Measurements from ENCODE around the gene PIK3R4.

PIK3R4 gene

DNA sequence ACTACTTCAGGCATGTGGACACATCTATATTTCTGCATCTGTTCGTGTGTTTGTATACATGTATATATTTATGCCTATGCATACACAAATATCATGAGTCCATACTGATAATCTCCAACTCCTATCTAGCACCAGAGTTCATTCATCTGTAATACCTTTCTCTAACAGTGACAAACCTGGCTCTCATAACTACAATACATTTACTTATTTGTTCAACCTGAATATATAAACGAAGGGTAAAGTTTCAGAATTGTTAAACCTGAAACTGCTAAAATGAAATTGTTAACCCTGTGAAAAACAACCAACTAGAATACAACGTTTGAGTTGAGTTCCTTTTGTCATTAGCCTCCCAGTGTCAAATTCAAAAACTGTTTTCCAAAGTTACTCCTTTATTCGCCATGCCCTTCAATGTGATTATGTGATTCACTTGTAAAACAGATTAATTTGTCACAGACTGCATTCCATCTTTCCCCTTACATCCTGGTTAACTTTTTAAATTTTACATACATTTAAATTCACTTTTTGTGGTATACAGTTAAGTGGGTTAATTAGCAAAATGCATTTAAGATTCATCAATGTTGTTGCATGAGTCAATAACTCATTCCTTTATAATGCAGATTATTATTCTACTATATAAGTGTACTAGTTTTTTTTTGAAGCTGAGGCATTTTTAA is 58.5 kb downstream of the PIK3R4 start:
- Histone ChIP-seq H3K36me3 (ENCODE audit: low read length) (peaks cover 4% of the 10 kb centered on the region; the same call in 1 of the 2 replicates), H2AFZ (ENCODE audit: low read depth, low read length, severe bottlenecking) (no peak overlapping the region), H3K79me2 (ENCODE audit: insufficient read depth, low read length) (no peaks in the 10 kb centered on the region), H3K27me3 (ENCODE audit: low read length) (no peaks in the 10 kb centered on the region), H3F3A (ENCODE audit: insufficient read depth) (no peaks in the 10 kb centered on the region), H3K27ac (ENCODE audit: low read depth, low read length) (no peak overlapping the region), H3K9me2 (replicated peaks; ENCODE audit: insufficient read depth, low read length) (no peaks in the 10 kb centered on the region), H4K20me1 (ENCODE audit: low read depth, low read length) (no peaks in the 10 kb centered on the region), H3K4me2 (ENCODE audit: low read depth, low read length, poor library complexity, severe bottlenecking) (no peak overlapping the region), H3K9me3 (ENCODE audit: insufficient read depth, low read length) (no peaks in the 10 kb centered on the region), H3K9ac (ENCODE audit: low read length) (no peak overlapping the region), H3K4me3 (ENCODE audit: insufficient read depth, low read length, poor library complexity, severe bottlenecking) (no peak overlapping the region)
- TF ChIP-seq, protein P1, sequence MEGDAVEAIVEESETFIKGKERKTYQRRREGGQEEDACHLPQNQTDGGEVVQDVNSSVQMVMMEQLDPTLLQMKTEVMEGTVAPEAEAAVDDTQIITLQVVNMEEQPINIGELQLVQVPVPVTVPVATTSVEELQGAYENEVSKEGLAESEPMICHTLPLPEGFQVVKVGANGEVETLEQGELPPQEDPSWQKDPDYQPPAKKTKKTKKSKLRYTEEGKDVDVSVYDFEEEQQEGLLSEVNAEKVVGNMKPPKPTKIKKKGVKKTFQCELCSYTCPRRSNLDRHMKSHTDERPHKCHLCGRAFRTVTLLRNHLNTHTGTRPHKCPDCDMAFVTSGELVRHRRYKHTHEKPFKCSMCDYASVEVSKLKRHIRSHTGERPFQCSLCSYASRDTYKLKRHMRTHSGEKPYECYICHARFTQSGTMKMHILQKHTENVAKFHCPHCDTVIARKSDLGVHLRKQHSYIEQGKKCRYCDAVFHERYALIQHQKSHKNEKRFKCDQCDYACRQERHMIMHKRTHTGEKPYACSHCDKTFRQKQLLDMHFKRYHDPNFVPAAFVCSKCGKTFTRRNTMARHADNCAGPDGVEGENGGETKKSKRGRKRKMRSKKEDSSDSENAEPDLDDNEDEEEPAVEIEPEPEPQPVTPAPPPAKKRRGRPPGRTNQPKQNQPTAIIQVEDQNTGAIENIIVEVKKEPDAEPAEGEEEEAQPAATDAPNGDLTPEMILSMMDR (IDR thresholded peaks at IDR 0.05; ENCODE audit: insufficient read depth, low read length, poor library complexity, severe bottlenecking) = no peak
- no peak for TF ChIP-seq EZH2phosphoT487 (conservative IDR thresholded peaks at IDR 0.05; ENCODE audit: low read length)

DNA sequence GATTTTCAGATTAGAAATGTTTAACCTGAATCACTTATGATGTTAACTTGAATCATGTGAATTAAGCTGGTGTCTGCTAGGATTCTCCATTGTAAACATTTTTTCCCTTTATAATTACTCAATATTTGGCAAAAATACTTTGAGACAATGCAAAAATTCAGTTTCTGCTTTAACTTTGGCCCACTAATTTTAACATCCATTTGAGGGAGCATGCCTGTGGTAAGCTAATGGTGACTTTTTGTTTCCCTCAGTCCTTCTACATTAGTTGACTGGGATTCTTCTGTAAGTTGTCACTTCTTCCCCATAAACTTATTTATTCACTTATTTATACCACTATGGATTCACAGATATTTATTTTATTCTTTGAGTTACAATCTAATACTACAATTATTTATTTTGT is 59.3 kb downstream of the PIK3R4 start:
- Histone ChIP-seq H3K9me3 (ENCODE audit: insufficient read depth, low read length) (no peaks in the 10 kb centered on the region), H3F3A (ENCODE audit: insufficient read depth) (no peaks in the 10 kb centered on the region), H3K27me3 (ENCODE audit: low read length) (no peaks in the 10 kb centered on the region), H3K9me2 (replicated peaks; ENCODE audit: insufficient read depth, low read length) (no peaks in the 10 kb centered on the region), H3K36me3 (ENCODE audit: low read length) (peaks cover 4% of the 10 kb centered on the region; the same call in 1 of the 2 replicates), H3K4me3 (ENCODE audit: insufficient read depth, low read length, poor library complexity, severe bottlenecking) (no peak overlapping the region), H3K9ac (ENCODE audit: low read length) (no peak overlapping the region), H3K4me2 (ENCODE audit: low read depth, low read length, poor library complexity, severe bottlenecking) (no peak overlapping the region), H4K20me1 (ENCODE audit: low read depth, low read length) (no peaks in the 10 kb centered on the region), H2AFZ (ENCODE audit: low read depth, low read length, severe bottlenecking) (no peak overlapping the region), H3K79me2 (ENCODE audit: insufficient read depth, low read length) (no peaks in the 10 kb centered on the region), H3K27ac (ENCODE audit: low read depth, low read length) (no peak overlapping the region)
- TF ChIP-seq, protein P1 (IDR thresholded peaks at IDR 0.05; ENCODE audit: insufficient read depth, low read length, poor library complexity, severe bottlenecking) = no peak
- TF ChIP-seq EZH2phosphoT487 (conservative IDR thresholded peaks at IDR 0.05; ENCODE audit: low read length) = no peak

DNA sequence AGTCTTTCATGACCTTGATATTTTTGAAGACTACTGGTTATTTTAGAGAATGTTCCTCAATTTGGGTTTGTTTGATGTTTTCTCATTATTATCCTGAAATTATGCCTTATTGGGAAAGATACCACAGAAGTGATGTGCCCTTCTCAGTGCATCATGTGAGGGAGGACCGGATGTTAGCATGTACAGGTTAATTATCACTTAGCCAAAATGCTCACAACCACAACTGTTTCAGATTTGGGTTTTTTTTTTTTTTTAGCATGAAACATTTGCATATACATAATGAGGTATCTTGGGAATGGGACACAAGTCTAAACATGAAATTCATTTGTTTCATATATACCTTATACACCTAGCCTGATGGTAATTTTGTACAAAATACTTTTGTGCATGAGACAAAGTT is 59.8 kb downstream of the PIK3R4 start:
- Histone ChIP-seq H3K9ac (ENCODE audit: low read length) (no peak overlapping the region), H2AFZ (ENCODE audit: low read depth, low read length, severe bottlenecking) (no peak overlapping the region), H4K20me1 (ENCODE audit: low read depth, low read length) (no peaks in the 10 kb centered on the region), H3K27ac (ENCODE audit: low read depth, low read length) (no peak overlapping the region), H3K4me3 (ENCODE audit: insufficient read depth, low read length, poor library complexity, severe bottlenecking) (no peak overlapping the region), H3K4me2 (ENCODE audit: low read depth, low read length, poor library complexity, severe bottlenecking) (no peak overlapping the region), H3K9me3 (ENCODE audit: insufficient read depth, low read length) (no peaks in the 10 kb centered on the region), H3K27me3 (ENCODE audit: low read length) (no peaks in the 10 kb centered on the region), H3K9me2 (replicated peaks; ENCODE audit: insufficient read depth, low read length) (no peaks in the 10 kb centered on the region), H3K36me3 (ENCODE audit: low read length) (peaks cover 4% of the 10 kb centered on the region; the same call in 1 of the 2 replicates), H3F3A (ENCODE audit: insufficient read depth) (no peaks in the 10 kb centered on the region), H3K79me2 (ENCODE audit: insufficient read depth, low read length) (no peaks in the 10 kb centered on the region)
- TF ChIP-seq, protein P1 (IDR thresholded peaks at IDR 0.05; ENCODE audit: insufficient read depth, low read length, poor library complexity, severe bottlenecking) = no peak
- no peak for TF ChIP-seq EZH2phosphoT487 (conservative IDR thresholded peaks at IDR 0.05; ENCODE audit: low read length)
